ENCODE results near the gene RIMBP2. TPM values are rescaled to one million over a fixed set of nuclear protein-coding genes. Genes with fewer than 3 reads are reported as not detected.

The RIMBP2 gene
- polyA plus RNA-seq, 1 donor (not counting 4 experiments of a cell fraction or from before 2014, with no cell fraction given): 0.16 TPM

DNA sequence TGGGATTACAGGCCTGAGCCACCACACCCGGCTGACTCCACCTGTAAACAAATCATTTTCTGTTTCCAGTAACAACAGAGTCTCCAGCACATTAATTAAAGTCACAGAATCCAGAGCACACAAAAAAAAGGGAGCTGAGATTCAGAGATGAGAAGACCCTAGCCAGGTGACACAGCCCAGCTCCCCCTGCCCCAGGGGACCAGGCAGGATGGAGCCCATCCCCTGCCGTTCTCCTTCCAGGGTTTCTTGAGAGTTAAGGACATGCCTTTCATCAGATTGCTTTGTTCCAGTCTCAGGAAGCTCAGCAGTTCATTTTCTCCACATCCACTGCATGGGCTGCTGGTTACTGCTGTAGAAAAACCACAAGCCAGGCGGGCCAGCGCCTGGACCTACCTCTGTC lies 81.2 kb downstream of the RIMBP2 start:
- dilution Hi-C loops (cut with MboI; ENCODE audit: extremely low pct_ligation_motif_present, low sequenced_read_pairs): no loop called here
- no peaks in the 10 kb centered on the region for H3K4me1 ChIP-seq (ENCODE audit: control insufficient read depth, extremely low read depth, insufficient read depth, low read length)
- H3K9ac ChIP-seq (ENCODE audit: control insufficient read depth, extremely low read depth, insufficient read depth, low read length): no peak overlapping the region
- no peaks in the 10 kb centered on the region for H3K79me2 ChIP-seq (ENCODE audit: control insufficient read depth, insufficient read depth, low read length)
- no peak overlapping the region for H2AFZ ChIP-seq (ENCODE audit: control insufficient read depth, low read length)
- DNase-seq (ENCODE audit: low read depth, low spot score) (no peak), FAIRE-seq (no peak)
- TF ChIP-seq EZH2 (IDR thresholded peaks at IDR 0.05; ENCODE audit: low read length) (no peak), CTCF (optimal IDR thresholded peaks at IDR 0.05 in 1 of 3, IDR thresholded peaks at IDR 0.05 in 1 of 3, conservative IDR thresholded peaks at IDR 0.05 in 1 of 3; ENCODE audit: extremely low read depth in 1 of 3, insufficient read depth in 2 of 3, low read length in 3 of 3) (no peak)
- no peaks in the 10 kb centered on the region for H3K27me3 ChIP-seq (ENCODE audit: control insufficient read depth, extremely low read depth, insufficient read depth, low read length)
- H3K4me2 ChIP-seq (ENCODE audit: control insufficient read depth, extremely low read depth, insufficient read depth, low read depth, low read length): no peak overlapping the region
- H3K9me1 ChIP-seq (ENCODE audit: control insufficient read depth, extremely low read depth, insufficient read depth, low read length): no peaks in the 10 kb centered on the region
- no peak overlapping the region for H3K4me3 ChIP-seq (ENCODE audit: control insufficient read depth in 2 of 3, extremely low read depth in 1 of 3, insufficient read depth in 2 of 3, low read depth in 1 of 3, low read length in 3 of 3)
- no peaks in the 10 kb centered on the region for H4K20me1 ChIP-seq (ENCODE audit: control insufficient read depth, extremely low read depth, insufficient read depth, low read length)
- no peaks in the 10 kb centered on the region for H3K36me3 ChIP-seq (ENCODE audit: control insufficient read depth in 2 of 2, extremely low read depth in 1 of 2, insufficient read depth in 2 of 2, low read length in 2 of 2)
- H3K9me3 ChIP-seq (ENCODE audit: control insufficient read depth, low read depth, low read length): no peaks in the 10 kb centered on the region
- no peak overlapping the region for H3K27ac ChIP-seq (ENCODE audit: control insufficient read depth, insufficient read depth, low read length)

DNA sequence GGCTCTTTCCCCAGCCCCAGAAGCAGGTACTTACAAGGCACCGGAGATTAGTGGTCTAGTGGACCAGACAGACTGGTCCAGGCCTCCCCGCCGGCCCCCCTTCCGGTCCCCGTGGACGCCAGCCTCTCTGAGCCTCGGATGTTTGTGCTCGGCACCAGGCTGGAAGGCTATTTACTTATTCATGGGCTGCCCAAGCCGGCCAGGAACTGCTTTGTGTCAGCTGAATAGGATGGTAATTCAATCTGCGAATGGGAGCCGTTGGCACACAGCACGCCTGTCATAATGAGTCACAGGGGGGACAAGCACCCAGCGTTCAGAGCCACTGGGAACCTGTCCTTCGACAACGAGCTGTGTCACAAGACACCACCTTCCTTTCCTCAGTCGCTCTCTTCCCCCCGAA lies 82.3 kb downstream of the RIMBP2 start:
- no peak for TF ChIP-seq CTCF (optimal IDR thresholded peaks at IDR 0.05 in 1 of 3, IDR thresholded peaks at IDR 0.05 in 1 of 3, conservative IDR thresholded peaks at IDR 0.05 in 1 of 3; ENCODE audit: extremely low read depth in 1 of 3, insufficient read depth in 2 of 3, low read length in 3 of 3)
- TF ChIP-seq EZH2 (IDR thresholded peaks at IDR 0.05; ENCODE audit: low read length): no peak
- no peak for FAIRE-seq
- H3K27me3 ChIP-seq (ENCODE audit: control insufficient read depth, extremely low read depth, insufficient read depth, low read length): no peaks in the 10 kb centered on the region

More for the DNA sequence above, 82.3 kb downstream of the RIMBP2 start:
- Histone ChIP-seq H3K9ac (ENCODE audit: control insufficient read depth, extremely low read depth, insufficient read depth, low read length) (no peak overlapping the region), H3K9me3 (ENCODE audit: control insufficient read depth, low read depth, low read length) (no peaks in the 10 kb centered on the region), H3K79me2 (ENCODE audit: control insufficient read depth, insufficient read depth, low read length) (no peaks in the 10 kb centered on the region), H3K36me3 (ENCODE audit: control insufficient read depth in 2 of 2, extremely low read depth in 1 of 2, insufficient read depth in 2 of 2, low read length in 2 of 2) (no peaks in the 10 kb centered on the region), H3K9me1 (ENCODE audit: control insufficient read depth, extremely low read depth, insufficient read depth, low read length) (no peaks in the 10 kb centered on the region), H3K4me3 (ENCODE audit: control insufficient read depth in 2 of 3, extremely low read depth in 1 of 3, insufficient read depth in 2 of 3, low read depth in 1 of 3, low read length in 3 of 3) (no peak overlapping the region), H2AFZ (ENCODE audit: control insufficient read depth, low read length) (no peak overlapping the region), H3K4me1 (ENCODE audit: control insufficient read depth, extremely low read depth, insufficient read depth, low read length) (no peaks in the 10 kb centered on the region), H3K27ac (ENCODE audit: control insufficient read depth, insufficient read depth, low read length) (no peak overlapping the region), H4K20me1 (ENCODE audit: control insufficient read depth, extremely low read depth, insufficient read depth, low read length) (no peaks in the 10 kb centered on the region), H3K4me2 (ENCODE audit: control insufficient read depth, extremely low read depth, insufficient read depth, low read depth, low read length) (no peak overlapping the region)
- dilution Hi-C loops (cut with MboI; ENCODE audit: extremely low pct_ligation_motif_present, low sequenced_read_pairs): no loop called here
- DNase-seq (ENCODE audit: low read depth, low spot score): no peak
